HepG2 (cell line): ENCODE data around the gene CRMP1.

Source experiments
- ARID5B ChIP-seq: IDR thresholded peaks from 2 replicates; pipeline ENCODE4 v1.4.0; 2020; ENCODE audit warnings: mild to moderate bottlenecking, missing genetic modification reagents
- ATF3 ChIP-seq: sonication (generic); formaldehyde crosslinking; IDR thresholded peaks from 2 replicates; pipeline ENCODE4 v1.4.0; 2020; ENCODE audit warnings: missing genetic modification reagents
- CTCF ChIP-seq: sonication (generic); formaldehyde crosslinking; IDR thresholded peaks from 2 replicates; pipeline ENCODE4 v1.5.0; 2020; ENCODE audit warnings: mild to moderate bottlenecking, missing genetic modification reagents, moderate library complexity
- EZH2 ChIP-seq: conservative IDR thresholded peaks from 2 replicates; pipeline ENCODE4 v1.6.1; 2012; ENCODE audit warnings: mild to moderate bottlenecking, low read depth, low read length, moderate library complexity
- FOXA1 ChIP-seq, 2 experiments: fragments of 450-650 bp in 1 of 2; sonication (generic) in 1 of 2; formaldehyde crosslinking in 1 of 2; IDR thresholded peaks; 2 replicates each; pipeline versions ENCODE4 v1.4.0 to v1.6.1; 2016 to 2020; ENCODE audit warnings: missing genetic modification reagents in 1 of 2
- IRF2 ChIP-seq: IDR thresholded peaks from 2 replicates; pipeline ENCODE4 v1.6.1; 2018; ENCODE audit warnings: missing genetic modification reagents, missing compliant biosample characterization
- SOX6 ChIP-seq, 2 experiments: fragments of 450-650 bp in 1 of 2; sonication (generic) in 1 of 2; formaldehyde crosslinking in 1 of 2; IDR thresholded peaks; 2 replicates each; pipeline versions ENCODE4 v1.4.0 to v1.6.1; 2017 to 2020; ENCODE audit warnings: antibody characterized with exemption in 1 of 2, mild to moderate bottlenecking in 1 of 2, missing genetic modification reagents in 1 of 2
- SRF ChIP-seq: IDR thresholded peaks from 2 replicates; pipeline ENCODE4 v1.6.1; 2011; ENCODE audit warnings: mild to moderate bottlenecking, low read depth, low read length, moderate library complexity
- TEF ChIP-seq: sonication (generic); formaldehyde crosslinking; IDR thresholded peaks from 2 replicates; pipeline ENCODE4 v1.5.0; 2020; ENCODE audit warnings: missing genetic modification reagents
- TFE3 ChIP-seq: IDR thresholded peaks from 2 replicates; pipeline ENCODE4 v1.6.1; 2016
- ZBTB33 ChIP-seq: sonication (generic); formaldehyde crosslinking; IDR thresholded peaks from 2 replicates; pipeline ENCODE4 v1.4.0; 2020; ENCODE audit warnings: missing genetic modification reagents
- ZC3H13 ChIP-seq: sonication (generic); formaldehyde crosslinking; IDR thresholded peaks from 2 replicates; pipeline ENCODE4 v1.8.1; 2023; ENCODE audit warnings: mild to moderate bottlenecking, missing genetic modification reagents, moderate library complexity
- ZNF274 ChIP-seq: sonication (generic); formaldehyde crosslinking; IDR thresholded peaks from 2 replicates; pipeline ENCODE4 v1.5.1; 2020; ENCODE audit warnings: mild to moderate bottlenecking, missing genetic modification reagents
- ZNF501 ChIP-seq: sonication (generic); formaldehyde crosslinking; IDR thresholded peaks from 2 replicates; pipeline ENCODE4 v1.5.1; 2020; ENCODE audit warnings: mild to moderate bottlenecking, moderate library complexity, missing genetic modification reagents

GRCh38 chr4:5836943-5837342, 55.9 kb downstream of the CRMP1 start:
- TF ChIP-seq FOXA1 (IDR thresholded peaks at IDR 0.05) (no peak), FOXA1 (CRISPR knock-in tag; IDR thresholded peaks at IDR 0.05) (no peak), SRF (no peak), IRF2 (CRISPR knock-in tag) (no peak), EZH2 (no peak), TEF (no peak), ZBTB33 (no peak), ZC3H13 (CRISPR knock-in tag) (no peak), CTCF (CRISPR knock-in tag) (no peak), TFE3 (CRISPR knock-in tag) (no peak), SOX6 (IDR thresholded peaks at IDR 0.05) (no peak), SOX6 (CRISPR knock-in tag; IDR thresholded peaks at IDR 0.05) (no peak), ZNF274 (CRISPR knock-in tag) (no peak), ARID5B (CRISPR knock-in tag) (no peak), ZNF501 (no peak), ATF3 (no peak)
